GM19240 (cell line): ENCODE measurements around the gene SLC25A51.
"Not testable (repeated sequence)": the region's sequence is repeated elsewhere in the genome, so short reads cannot be mapped to it uniquely, and the experiment has no call there.

Source experiments
- DNase-seq: peaks from one replicate; pipeline ENCODE4 v3.0.0; 2011; ENCODE audit warnings: low spot score; ENCODE audit not compliant: insufficient read length

Gene SLC25A51

DNA sequence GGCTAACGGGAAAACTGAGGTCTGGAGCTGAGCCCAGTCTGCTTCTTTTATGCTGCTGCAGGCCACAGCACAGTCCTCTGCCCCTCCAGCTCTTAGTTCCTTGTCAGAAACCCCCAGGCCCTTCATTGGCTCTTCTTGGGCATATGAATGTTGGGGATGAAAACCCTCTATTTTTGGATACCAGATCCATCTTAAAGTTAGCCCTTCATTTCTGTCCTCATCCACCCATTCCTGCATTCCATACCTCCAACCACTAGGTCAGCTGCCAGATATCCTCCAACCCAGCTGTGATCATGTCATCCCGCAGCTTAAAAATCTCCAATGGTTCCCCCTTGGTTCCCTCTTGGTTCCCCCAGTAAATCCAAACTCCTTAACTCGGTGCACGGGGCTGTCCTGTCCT is 1.8 kb upstream of the SLC25A51 start:
- no peak for DNase-seq

GRCh38 chr9:37905131-37905505 is 1.2 kb upstream of the SLC25A51 start:
- no peak for DNase-seq

DNA sequence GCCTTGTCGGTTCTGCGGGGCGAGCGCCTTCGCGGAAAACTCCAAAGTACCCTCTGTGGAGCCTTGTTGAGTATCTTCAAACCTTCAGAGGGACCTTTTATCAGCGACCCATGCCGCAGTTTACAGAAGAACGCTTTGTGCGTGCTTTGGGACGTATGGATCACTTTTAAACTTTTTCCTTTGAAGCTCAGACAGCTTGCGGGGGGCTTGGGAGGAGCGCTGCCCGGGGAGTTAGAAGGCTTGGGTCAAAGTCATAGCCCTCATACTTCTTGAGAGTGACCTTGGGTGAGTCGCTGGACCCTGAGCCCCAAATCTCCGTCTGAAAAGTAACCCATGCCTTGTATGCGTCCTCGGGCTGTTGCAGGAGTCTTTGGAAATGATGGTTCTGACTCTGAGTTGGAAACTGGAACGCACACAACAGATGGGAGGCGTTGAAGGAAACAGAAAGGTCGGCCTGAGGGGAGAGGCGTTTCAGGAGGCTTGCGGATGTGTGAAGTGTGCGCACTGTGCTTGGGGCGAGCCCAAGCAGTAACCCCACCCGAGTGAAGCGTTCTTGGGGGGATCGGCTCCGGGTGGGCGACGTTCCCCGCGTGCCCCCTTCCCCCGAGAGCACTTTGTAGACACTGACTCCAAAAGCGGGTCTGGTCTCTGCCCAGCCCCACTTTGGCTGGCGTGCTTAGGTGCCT is 661 bp upstream of the SLC25A51 start:
- no peak for DNase-seq

DNA sequence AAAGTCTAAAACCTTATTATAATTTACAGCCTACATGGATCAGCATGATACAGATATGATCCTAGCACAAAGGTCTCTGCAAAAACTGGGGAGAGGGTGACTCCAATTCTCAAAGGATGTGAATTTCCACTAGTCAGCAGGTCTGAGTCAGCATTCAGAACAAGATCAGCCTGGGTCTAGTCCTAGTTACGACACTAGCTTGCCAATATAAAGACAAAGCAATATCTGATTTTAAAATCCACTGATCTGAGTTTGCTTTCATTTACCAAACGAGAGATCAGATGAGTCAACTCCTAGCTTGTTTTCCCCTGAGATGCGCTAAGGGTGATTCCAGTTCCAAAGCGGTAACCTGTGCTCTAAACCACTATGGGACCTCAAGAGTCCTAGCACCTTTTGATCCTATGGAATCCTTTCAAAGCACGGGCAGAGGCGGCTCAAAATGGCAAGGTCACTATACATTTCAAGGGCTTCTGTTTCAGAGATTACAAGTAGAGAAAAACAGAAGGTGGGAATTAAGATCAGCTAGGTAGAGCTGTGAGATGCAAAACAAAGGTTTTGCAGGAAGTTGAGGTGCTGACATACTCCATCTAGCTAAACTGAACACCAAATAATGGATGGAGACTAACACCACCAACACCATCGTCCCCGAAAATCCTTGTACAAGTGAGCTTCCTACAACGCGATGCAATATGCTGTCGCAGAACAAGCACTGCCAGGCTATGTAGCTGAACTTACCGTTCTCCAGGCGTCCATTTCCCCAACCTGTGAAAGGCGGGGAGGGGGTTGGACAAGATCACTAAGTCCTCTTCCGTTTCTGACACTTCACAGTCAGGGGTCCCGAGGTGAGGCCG is 906 bp downstream of the SLC25A51 start:
- DNase-seq: no peak

- DNase-seq: no peak
These were observed 1.8 kb downstream of the SLC25A51 start for GRCh38 chr9:37902131-37902530.

DNA sequence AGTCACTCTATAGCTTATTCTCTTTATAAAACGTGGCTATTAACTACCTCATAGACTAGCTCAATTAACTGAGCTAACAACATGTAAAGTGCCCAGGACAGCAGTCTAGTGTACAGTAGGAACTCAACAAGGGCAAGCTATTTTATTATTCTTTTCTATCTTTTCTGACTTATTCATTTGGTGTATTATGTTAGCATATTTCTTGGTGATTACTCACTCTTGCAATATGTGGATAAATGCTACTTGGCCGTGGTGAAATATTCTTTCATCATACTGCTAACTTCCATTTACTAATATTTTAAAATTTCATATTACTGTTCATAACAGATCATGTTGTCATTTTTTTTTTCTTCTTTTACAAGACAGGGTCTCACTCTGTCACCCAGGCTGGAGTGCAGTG is 4.9 kb downstream of the SLC25A51 start:
- no peak for DNase-seq

DNA sequence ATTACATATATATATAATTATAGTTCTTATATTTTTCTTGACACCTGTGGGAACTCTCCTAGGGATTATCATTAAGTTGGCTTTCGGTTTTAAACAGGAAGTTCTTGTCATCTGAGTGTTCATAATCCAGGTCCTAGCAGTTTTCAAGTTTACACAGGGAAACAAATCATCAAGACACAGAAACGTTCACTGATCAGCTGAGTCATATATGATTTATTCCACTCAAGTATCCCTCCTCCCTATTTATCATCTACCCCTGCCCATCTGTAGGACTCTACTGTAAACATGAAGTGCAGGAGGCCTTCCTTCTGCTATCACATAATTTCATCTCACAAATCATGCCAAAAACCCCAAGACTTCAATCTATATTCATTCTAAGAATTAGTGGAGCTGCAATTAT is 6.3 kb downstream of the SLC25A51 start:
- DNase-seq: no peak

DNA sequence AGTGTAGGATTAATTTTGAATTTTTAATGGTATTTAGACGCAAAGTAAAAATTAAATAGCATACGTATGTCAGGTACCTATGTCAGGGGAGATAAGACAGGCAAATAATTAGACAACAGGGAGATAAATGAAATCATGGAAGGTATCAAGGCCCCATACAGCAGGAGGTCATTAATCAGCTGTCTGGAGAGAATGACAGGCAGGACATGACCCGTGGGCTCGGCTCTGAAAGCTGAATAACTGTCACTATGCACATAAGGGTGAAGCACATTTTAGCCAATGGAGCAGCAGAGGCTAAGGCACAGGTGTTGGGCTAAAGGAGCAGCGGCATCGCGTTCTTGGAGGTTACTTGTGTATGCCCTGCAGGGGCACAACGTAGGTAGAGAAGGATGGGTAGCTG is 11.9 kb downstream of the SLC25A51 start:
- DNase-seq: no peak

- DNase-seq: not testable (repeated sequence)
These were observed 12.9 kb downstream of the SLC25A51 start for GRCh38 chr9:37891042-37891441.

GRCh38 chr9:37889536-37889935 is 14.4 kb downstream of the SLC25A51 start:
- no peak for DNase-seq

DNA sequence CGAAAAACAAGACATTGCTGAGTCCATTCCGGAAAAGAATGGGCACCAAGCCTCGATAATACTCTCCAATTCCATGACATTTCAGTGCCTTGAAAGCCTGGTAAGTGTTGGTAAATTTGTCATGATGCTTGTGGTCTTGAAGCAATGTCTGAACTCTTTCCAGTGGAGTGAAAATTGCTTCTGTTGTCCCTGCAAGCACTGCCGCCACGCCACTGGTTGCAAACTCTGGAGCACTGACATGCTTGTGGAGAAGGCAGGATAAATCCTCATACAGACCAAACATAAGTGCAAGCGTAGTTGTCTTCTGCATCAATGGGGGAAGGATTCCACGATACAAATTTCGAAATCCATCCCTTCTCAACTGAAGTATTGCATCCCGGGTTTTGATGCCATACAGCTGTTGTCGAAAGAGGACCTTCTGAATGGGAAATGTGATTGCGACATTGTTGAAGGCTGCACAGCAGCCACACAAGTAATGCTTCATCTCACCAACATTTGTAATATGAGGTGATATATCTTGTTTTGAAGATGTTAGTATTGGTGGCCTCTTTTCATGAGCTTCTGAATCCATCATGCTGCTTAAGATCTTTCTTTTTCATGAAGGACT is 15.8 kb downstream of the SLC25A51 start:
- not testable (repeated sequence) for DNase-seq

- DNase-seq: no peak
These were observed 22.9 kb downstream of the SLC25A51 start for GRCh38 chr9:37880916-37881479.

DNA sequence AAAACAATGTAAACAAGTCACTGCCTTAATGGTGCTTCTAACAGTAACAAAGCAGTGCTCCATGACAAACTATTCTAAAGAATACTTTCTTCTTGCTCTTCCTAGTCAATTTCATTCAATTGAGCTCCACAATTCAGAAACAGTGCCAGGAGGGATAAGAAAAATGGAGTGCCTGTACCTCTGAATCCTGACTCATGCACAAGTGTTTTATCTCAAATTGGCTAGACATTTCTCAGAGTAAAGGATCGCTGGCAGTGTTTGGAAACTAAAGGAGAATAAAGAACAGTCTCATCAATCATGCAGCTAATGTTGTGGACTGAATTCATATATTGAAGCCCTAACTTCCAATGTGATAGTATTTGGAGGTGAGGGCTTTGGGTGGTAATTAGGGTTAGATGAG is 27.6 kb downstream of the SLC25A51 start:
- DNase-seq: no peak

DNA sequence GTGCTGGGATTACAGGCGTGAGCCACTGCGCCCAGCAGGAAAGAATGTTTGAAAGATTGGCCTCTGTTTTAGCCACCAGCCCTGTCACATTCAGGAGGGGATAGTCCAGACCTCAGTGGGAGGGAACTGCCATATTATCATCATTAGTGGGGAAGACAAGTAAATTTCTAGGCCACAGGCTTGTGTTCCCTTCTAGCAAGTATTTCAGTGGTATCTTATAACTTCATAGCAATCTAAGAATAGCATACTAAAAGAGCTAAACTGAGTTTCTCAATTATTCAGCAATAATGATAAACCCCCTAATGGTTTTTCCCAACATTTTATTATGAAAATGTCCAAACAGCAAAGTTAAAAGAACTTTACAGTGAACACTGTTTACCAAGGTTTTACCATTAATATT is 30.0 kb downstream of the SLC25A51 start:
- DNase-seq: no peak

- no peak for DNase-seq
These were observed 33.1 kb downstream of the SLC25A51 start for GRCh38 chr9:37870799-37871176.

DNA sequence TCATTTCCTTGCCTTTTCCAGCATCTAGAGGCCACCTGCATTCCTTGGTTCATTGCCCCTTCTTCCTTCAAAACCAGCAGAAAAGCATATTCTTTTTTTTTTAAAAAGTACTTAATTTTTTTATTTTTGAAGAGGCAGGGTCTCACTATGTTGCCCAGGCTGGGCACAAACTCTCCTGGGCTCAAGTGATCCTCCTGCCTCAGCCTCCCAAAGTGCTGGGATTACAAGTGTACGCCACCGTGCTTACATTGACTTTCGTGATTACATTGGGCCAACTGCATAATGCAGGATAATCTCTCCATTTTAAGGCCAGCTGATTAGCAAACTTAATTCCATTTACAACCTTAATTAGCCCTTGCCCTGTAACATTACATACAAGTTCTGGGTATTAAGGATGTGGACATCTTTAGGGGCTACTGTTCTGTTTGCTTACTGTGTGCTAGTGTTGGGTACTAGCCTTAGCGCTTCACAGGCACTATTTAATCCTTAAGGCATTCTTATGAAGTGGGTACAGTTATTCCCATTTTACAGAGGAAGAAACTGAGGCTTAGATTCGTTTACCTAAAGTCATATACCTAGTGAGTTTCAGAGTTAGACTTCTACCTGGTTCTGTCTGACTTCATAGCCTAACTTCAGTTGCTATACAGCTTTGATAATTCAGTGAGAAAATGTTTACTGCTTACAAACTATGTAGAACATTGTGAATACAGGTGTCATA is 33.7 kb downstream of the SLC25A51 start:
- DNase-seq: no peak

DNA sequence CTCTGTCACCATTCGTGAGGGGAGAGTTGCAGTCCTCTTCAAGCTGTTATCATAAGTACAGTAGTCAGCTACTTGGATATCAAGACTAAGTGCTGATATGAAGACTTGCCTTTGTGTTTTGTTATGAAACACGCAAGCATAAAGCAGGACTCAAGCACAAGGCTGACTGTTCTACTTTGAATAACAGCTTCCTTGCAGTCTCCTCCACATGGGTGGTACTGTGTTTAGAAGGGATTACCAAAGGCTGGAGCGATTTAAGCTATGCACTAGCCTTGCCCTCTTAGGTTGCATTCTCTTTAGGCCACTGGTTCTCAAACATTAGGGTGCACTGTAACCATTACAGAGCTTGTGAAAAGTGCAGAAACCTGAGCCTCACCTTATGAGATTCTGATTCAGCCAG is 41.4 kb downstream of the SLC25A51 start:
- DNase-seq: no peak

- no peak for DNase-seq
These were observed 44.9 kb downstream of the SLC25A51 start for GRCh38 chr9:37859043-37859442.

- no peak for DNase-seq
These were observed 47.4 kb downstream of the SLC25A51 start for GRCh38 chr9:37856551-37856950.

- DNase-seq: no peak
These were observed 51.7 kb downstream of the SLC25A51 start for GRCh38 chr9:37852222-37852621.

DNA sequence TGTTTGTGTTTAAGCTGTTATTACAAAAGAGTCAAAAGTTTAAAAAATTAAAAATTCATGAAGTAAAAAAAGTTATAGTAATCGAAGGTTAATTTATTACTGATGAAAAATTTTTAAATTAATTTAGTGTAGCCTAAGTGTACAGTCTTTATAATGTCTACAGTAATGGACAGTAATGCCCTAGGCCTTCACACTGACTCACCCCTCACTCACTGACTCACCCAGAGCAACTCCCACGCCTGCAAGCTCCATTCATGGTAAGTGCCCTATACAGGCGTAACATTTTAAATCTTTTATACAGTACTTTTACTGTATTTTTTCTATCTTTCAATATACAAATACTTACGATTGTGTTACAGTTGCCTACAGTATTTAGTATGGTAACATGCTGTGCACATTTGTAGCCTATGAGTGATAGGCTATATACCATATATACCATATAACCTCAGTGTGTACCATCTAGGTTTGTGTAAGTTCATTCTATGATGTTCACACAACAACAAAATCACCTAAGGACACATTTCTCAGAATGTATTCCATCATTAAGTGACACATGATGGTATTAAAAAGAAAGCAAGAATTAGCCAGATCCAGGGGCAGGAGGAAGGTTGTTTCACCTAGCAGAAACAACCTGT is 63.2 kb downstream of the SLC25A51 start:
- no peak for DNase-seq
